Activated effector memory CD4-positive, alpha-beta T cell treated with anti-CD3 and anti-CD28 coated beads, Interleukin-2, amount 50 U/mL, for 16 hours (primary cell): Measurements from ENCODE around the gene L2HGDH.

Experiments
- DNase-seq: peaks from one replicate; pipeline ENCODE4 v3.0.0-alpha.2; 2020

L2HGDH gene

GRCh38 chr14:50225067-50225973, 86.7 kb downstream of the L2HGDH start:
- no peak for DNase-seq

DNA sequence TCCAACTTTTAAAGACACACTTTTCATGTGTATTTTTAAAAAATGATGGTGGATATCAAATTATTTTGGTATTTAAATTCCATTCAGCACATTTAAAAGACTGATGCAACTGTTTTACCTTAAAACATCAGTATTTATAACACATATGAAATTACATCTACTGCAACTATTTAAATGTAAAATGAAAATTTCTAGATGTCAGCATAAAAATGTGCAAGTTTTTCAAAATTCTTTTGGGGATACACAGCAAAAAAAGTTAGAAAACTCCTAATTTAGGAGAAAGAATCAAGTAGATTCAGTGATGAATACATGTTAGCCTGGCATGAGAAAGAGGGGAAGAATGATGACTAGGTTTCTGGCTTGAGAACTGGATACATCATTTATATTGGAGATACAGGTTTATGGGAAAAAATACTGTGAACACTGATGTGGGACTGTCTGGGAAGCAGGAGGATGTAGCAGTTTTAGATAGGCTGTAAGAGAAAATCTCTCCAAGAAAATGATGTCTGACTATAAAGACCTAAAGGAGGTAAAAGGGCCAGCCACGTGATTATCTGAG, 89.9 kb downstream of the L2HGDH start:
- no peak for DNase-seq

DNA sequence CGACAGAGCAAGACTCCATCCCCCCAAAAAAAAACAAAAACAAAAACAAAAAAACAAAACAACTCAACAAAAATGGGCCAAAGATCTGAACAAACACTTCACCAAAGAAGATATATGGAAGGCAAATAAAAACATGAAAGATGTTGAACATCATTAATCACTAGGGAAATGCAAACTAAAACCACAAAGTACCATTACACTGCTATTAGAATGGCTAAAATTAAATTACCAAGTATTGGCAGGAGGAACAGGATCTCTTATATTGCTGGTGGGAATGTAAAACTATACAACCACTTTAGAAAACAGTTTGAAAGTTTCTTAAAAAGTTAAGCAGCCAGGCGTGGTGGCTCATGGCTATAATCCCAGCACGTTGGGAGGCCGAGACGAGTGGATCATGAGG, 93.5 kb downstream of the L2HGDH start:
- DNase-seq = no peak

DNA sequence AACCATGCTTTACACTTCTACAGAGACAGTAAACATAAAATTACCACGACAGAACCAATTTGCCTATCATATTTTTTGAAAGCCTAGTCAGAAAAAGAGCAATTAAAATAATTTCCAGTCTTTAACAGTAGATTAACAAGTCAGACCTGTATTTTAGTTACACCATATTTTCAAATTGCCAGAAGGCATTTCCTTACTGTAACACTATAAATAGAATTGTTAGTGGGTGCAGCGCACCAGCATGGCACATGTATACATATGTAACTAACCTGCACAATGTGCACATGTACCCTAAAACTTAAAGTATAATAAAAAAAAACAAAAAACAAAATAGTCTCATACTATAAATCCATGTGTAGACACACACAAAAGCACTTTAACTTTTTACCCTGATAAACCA, 96.6 kb downstream of the L2HGDH start:
- no peak for DNase-seq

- DNase-seq = no peak
These were observed 98.2 kb downstream of the L2HGDH start for GRCh38 chr14:50213795-50214194.

- no peak for DNase-seq
These were observed 99.3 kb downstream of the L2HGDH start for GRCh38 chr14:50212726-50213125.

DNA sequence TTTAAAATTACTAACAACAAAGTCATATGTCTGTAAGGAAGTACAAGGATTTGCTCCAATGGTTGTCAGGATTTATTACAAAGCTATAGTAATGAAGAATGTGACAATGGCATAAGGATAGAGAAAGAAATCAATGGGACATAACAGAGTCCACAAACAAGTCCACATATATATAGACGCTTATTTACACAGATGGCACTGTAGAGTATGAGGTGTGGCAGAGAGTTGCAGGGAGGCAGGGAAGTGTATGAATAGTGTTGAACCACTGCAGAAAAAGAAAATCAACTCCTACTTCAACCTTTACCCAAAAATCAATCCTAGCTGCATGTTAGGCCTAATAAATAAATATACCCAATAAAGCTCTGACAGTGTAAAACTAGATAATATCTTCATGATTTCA, 102.0 kb downstream of the L2HGDH start:
- DNase-seq = no peak

DNA sequence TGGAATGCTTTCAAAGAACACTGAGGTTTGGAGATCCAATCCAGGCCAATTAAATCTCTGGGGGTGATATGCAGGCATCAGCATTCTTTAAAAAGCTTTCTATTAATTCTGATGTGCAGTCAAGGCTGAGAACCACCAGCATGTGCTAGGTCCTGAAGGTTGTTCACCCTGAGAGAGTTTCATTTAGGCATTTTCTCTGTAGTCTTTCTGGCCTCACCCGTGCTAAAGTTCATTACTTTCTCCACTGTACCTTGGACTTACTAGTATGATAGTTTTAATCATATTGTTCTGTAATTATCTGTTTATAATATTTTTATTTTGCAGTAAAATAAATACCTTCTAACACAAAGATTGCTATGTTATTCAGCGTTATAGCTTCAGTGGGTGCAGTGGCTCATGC, 113.5 kb downstream of the L2HGDH start:
- no peak for DNase-seq

GRCh38 chr14:50191499-50191898, 120.5 kb downstream of the L2HGDH start:
- no peak for DNase-seq
